Measurements from ENCODE around the gene NSF. TPM values are rescaled to one million over a fixed set of nuclear protein-coding genes. Genes with fewer than 3 reads are reported as not detected.

The NSF gene
- total and polyA plus RNA-seq, 10 of the 15 experiments (the other 5 are each of a cell fraction or from before 2014, with no cell fraction given), result 6.8 to 25.6 (median 16.8) TPM

GRCh38 chr17:46736100-46736499 lies 145.6 kb downstream of the NSF start:
- Histone ChIP-seq H3K79me2 (ENCODE audit: control insufficient read depth, insufficient read depth, low read length) (no peaks in the 10 kb centered on the region), H3K4me2 (ENCODE audit: control insufficient read depth, insufficient read depth) (0 out of 2 replicates have a peak overlapping the region, but pooled peaks have one; percentile 8), H3K9ac (ENCODE audit: control insufficient read depth, insufficient read depth, low read length) (no peak overlapping the region), H3K27ac (ENCODE audit: control insufficient read depth, insufficient read depth) (no peak overlapping the region; the same call in 1 of the 2 replicates), H3K9me3 (replicated peaks; ENCODE audit: control insufficient read depth, insufficient read depth, low read length) (no peaks in the 10 kb centered on the region), H3K4me1 (ENCODE audit: control insufficient read depth, insufficient read depth, low read length) (peaks cover 4% of the 10 kb centered on the region; the same call in 1 of the 2 replicates), H3K27me3 (replicated peaks in 1 of 2; ENCODE audit: control insufficient read depth in 2 of 2, insufficient read depth in 2 of 2, low read length in 1 of 2) (no peaks in the 10 kb centered on the region), H2AFZ (ENCODE audit: control insufficient read depth, low read depth, low read length) (no peak overlapping the region; the same call in 1 of the 2 replicates), H4K20me1 (ENCODE audit: control insufficient read depth, insufficient read depth) (no peaks in the 10 kb centered on the region), H3K4me3 (no peak overlapping the region), H3K36me3 (ENCODE audit: control insufficient read depth in 2 of 2, insufficient read depth in 2 of 2, low read length in 1 of 2) (0 out of 4 replicates have a peak, but pooled peaks cover 0 to 4% of the 10 kb centered on the region in 2 experiments)
- in situ Hi-C loops (cut with MboI) (no loop called here), intact Hi-C loops (cut with micrococcal nuclease; ENCODE audit: unreplicated experiment) (no loop called here)
- FAIRE-seq (peak; percentile 64), ATAC-seq (0 out of 3 replicates have a peak, but pooled peaks have one; percentile 42), DNase-seq (ENCODE audit: low read depth, low spot score) (peak; percentile 3)
- ChIA-PET CTCF (interaction anchor here (1.6 kb wide), 1 partner anchor 14 kb away, joined by 3 read pairs; no protein-coding TSS in a partner anchor), RAD21 (ENCODE audit: unreplicated experiment) (no interaction called here), POLR2A (interaction anchor here (0.5 kb wide), 1 partner anchor 604 kb away, joined by 4 read pairs; no protein-coding TSS in a partner anchor), SMC1A (ENCODE audit: uncharacterized antibody, unreplicated experiment) (interaction anchor here (1.4 kb wide), 1 partner anchor 9 kb away, joined by 5 read pairs; no protein-coding TSS in a partner anchor)
- no TSS peak for BruUV-seq (replicated peaks)
- no peak for TF ChIP-seq POLR2AphosphoS5 (IDR thresholded peaks at IDR 0.05; ENCODE audit: low read length)
- TF ChIP-seq IKZF1 (conservative IDR thresholded peaks at IDR 0.05), result peak; percentile 56
- peak; percentile 13; the same call in 1 of the 2 replicates for TF ChIP-seq MTA2 (IDR thresholded peaks at IDR 0.05; ENCODE audit: low read depth)
- TF ChIP-seq PAX8 (IDR thresholded peaks at IDR 0.05), result no peak
- TF ChIP-seq IKZF2 (IDR thresholded peaks at IDR 0.05), result peak; percentile 53 to 64; a peak in 2 of 4 replicates
- TF ChIP-seq EED (IDR thresholded peaks at IDR 0.05; ENCODE audit: low read depth), result peak; percentile 72; the same call in 1 of the 2 replicates
- 0 out of 2 replicates have a peak, but pooled peaks have one; percentile 43 for TF ChIP-seq TCF3 (IDR thresholded peaks at IDR 0.05; ENCODE audit: borderline replicate concordance, insufficient read depth, low read depth, low read length)
- TF ChIP-seq SPI1 (IDR thresholded peaks at IDR 0.05; ENCODE audit: borderline replicate concordance, insufficient read depth, low read depth, low read length), result peak; percentile 39; the same call in 1 of the 2 replicates
- no peak for TF ChIP-seq PBX3 (IDR thresholded peaks at IDR 0.05; ENCODE audit: insufficient replicate concordance, low read depth, low read length)
- 0 out of 2 replicates have a peak, but pooled peaks have one; percentile 17 for TF ChIP-seq RUNX3 (IDR thresholded peaks at IDR 0.05; ENCODE audit: low read length)
- TF ChIP-seq IRF5 (IDR thresholded peaks at IDR 0.05; ENCODE audit: borderline replicate concordance), result no peak
- TF ChIP-seq POU2F2 (IDR thresholded peaks at IDR 0.05; ENCODE audit: borderline replicate concordance, low read depth, low read length), result no peak
- TF ChIP-seq TCF12 (IDR thresholded peaks at IDR 0.05; ENCODE audit: low read depth, low read length), result peak; percentile 55; the same call in 1 of the 2 replicates

Measured in GM12878 (cell line).